Hepatocyte (in vitro differentiated cells): ENCODE measurements around the gene VMAC.

Source experiments
- CTCF ChIP-seq: fragments of 200-600 bp; sonication (generic); IDR thresholded peaks from 2 replicates; pipeline ENCODE4 v1.5.1; 2016; ENCODE audit warnings: antibody characterized with exemption, mild to moderate bottlenecking; ENCODE audit not compliant: poor library complexity
- EZH2 ChIP-seq: fragments of 200-600 bp; sonication (generic); IDR thresholded peaks from 2 replicates; pipeline ENCODE4 v1.6.1; 2016; ENCODE audit warnings: antibody characterized with exemption, mild to moderate bottlenecking, borderline replicate concordance
- EZH2phosphoT487 ChIP-seq: fragments of 200-600 bp; sonication (generic); IDR thresholded peaks from one replicate; pipeline ENCODE4 v1.6.1; 2018; ENCODE audit warnings: antibody characterized with exemption, mild to moderate bottlenecking, low read depth, moderate library complexity; ENCODE audit not compliant: unreplicated experiment, severe bottlenecking

- TF ChIP-seq CTCF (no peak), EZH2phosphoT487 (no peak), EZH2 (no peak)
These were observed 1.5 kb upstream of the VMAC start for GRCh38 chr19:5903056-5903623.
